Neural progenitor cell (in vitro differentiated cells): ENCODE data around the gene RAB1B.

ENCODE experiments used
- CTCF ChIP-seq: fragments of 200-600 bp; sonication (generic); IDR thresholded peaks from 2 replicates; pipeline ENCODE4 v1.5.1; 2017; ENCODE audit warnings: antibody characterized with exemption, mild to moderate bottlenecking
- EZH2 ChIP-seq: fragments of 200-600 bp; sonication (generic); IDR thresholded peaks from 2 replicates; pipeline ENCODE4 v1.6.1; 2017; ENCODE audit warnings: antibody characterized with exemption, mild to moderate bottlenecking, moderate library complexity

GRCh38 chr11:66264383-66264782, 4.1 kb upstream of the RAB1B start:
- TF ChIP-seq CTCF (no peak), EZH2 (no peak)
